VCaP (cell line): Measurements from ENCODE around the gene LY6G6F.
A peak's percentile ranks its signal among the peaks of the same experiment; 100 is the strongest.

Experiments used
- H3K27ac ChIP-seq: fragments of 450-650 bp; 2 replicates; pipeline ENCODE4 v1.5.1; 2017
- TF ChIP-seq, protein P1 (sequence below): fragments of 450-650 bp; conservative IDR thresholded peaks from 2 replicates; pipeline ENCODE4 v1.5.1; 2017; ENCODE audit warnings: mild to moderate bottlenecking, moderate library complexity

Gene LY6G6F

GRCh38 chr6:31737991-31738979 is 31.6 kb downstream of the LY6G6F start:
- TF ChIP-seq, protein P1, sequence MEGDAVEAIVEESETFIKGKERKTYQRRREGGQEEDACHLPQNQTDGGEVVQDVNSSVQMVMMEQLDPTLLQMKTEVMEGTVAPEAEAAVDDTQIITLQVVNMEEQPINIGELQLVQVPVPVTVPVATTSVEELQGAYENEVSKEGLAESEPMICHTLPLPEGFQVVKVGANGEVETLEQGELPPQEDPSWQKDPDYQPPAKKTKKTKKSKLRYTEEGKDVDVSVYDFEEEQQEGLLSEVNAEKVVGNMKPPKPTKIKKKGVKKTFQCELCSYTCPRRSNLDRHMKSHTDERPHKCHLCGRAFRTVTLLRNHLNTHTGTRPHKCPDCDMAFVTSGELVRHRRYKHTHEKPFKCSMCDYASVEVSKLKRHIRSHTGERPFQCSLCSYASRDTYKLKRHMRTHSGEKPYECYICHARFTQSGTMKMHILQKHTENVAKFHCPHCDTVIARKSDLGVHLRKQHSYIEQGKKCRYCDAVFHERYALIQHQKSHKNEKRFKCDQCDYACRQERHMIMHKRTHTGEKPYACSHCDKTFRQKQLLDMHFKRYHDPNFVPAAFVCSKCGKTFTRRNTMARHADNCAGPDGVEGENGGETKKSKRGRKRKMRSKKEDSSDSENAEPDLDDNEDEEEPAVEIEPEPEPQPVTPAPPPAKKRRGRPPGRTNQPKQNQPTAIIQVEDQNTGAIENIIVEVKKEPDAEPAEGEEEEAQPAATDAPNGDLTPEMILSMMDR = peak; percentile 54
- peak overlapping the region; percentile 99 for H3K27ac ChIP-seq

DNA sequence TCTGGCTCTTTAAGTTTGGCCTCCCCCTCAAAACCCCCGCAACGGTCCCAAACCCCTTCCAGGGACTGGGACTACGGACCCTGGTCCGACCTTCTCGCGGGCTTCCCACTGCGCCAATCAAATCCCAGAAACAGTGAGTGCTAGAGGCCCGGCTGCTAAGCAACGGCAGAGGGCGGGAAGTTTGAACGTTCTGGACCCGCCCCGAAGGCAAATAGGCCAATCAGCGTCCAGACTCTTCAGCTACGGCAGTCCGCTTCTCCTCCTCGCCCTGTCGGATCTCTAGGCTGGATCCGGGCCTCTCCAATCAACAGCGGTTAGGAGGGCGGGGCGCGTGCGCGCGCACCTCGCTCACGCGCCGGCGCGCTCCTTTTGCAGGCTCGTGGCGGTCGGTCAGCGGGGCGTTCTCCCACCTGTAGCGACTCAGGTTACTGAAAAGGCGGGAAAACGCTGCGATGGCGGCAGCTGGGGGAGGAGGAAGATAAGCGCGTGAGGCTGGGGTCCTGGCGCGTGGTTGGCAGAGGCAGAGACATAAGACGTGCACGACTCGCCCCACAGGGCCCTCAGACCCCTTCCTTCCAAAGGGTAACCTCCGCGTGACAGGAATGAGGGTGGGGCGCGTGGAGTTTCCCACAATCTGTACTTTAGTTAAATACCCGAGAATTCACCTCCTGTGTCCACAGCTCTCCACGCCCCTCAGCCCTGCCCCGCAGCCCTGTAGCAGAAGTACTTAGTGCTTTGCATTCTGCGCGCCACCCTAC is 33.2 kb downstream of the LY6G6F start, which contains the start of gene MSH5:
Gene MSH5, plus strand, starts transcription at position 367 of the 758 bp plus-strand sequence. CDS start 462 bp downstream, outside the sequence.
- TF ChIP-seq, protein P1 = no peak
- H3K27ac ChIP-seq = peak within 1 kb of the TSS; percentile 99

- peak overlapping the region; percentile 99 for H3K27ac ChIP-seq
- TF ChIP-seq, protein P1 = no peak
Observed at GRCh38 chr6:31740397-31741223, 33.9 kb downstream of the LY6G6F start.

GRCh38 chr6:31741815-31742214 is 35.1 kb downstream of the LY6G6F start:
- no peak overlapping the region for H3K27ac ChIP-seq
- TF ChIP-seq, protein P1 = no peak

DNA sequence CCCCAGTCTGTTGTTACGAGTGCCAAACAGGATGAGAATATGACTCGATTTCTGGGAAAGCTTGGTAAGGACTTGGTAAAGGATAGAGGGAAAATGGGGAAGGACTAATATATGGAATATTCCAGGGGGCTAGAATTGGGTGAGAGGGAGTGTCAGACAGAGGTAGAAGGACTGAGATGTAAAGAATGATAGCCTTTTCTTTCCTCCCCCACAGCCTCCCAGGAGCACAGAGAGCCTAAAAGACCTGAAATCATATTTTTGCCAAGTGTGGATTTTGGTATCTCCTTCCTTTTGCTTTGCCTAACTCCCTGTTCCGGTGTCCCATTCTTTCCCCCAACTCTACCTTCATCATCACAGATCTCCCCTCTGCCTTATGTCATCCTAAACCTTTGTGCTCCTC is 36.2 kb downstream of the LY6G6F start:
- H3K27ac ChIP-seq = no peak overlapping the region
- TF ChIP-seq, protein P1 = no peak

DNA sequence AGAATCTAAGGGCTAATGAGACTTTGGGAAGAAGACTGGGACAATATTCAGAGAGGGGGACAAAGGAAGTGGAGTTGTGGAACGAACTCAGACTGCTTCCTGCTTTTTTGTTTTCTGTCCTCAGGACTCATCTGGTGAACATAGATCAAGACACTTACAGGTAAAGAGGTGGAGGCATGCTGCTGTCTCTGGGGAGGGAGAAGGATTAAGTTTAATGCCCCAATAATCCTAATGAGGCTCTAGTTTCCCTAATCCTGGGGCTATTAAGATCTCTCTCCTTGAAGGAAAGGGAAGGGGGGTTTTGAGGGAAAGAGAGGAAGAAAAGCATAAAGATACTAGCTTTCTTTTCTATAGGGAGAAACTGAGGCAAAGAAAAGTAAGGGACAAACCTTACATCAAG is 37.8 kb downstream of the LY6G6F start:
- H3K27ac ChIP-seq = no peak overlapping the region
- TF ChIP-seq, protein P1 = no peak
